ENCODE data around the gene UBE2D3.
"Not testable (repeated sequence)": the region's sequence is repeated elsewhere in the genome, so short reads cannot be mapped to it uniquely, and the experiment has no call there.

GRCh38 chr4:102865327-102865726 is 38.0 kb upstream of the UBE2D3 start:
- not testable (repeated sequence) for TF ChIP-seq EZH2phosphoT487 (IDR thresholded peaks at IDR 0.05; ENCODE audit: insufficient read depth, low read depth); EZH2 (IDR thresholded peaks at IDR 0.05; ENCODE audit: insufficient read depth, poor library complexity, severe bottlenecking)
